Right lobe of liver (tissue), 4 donors: ENCODE results near the gene PTPRM.

Experiments
- POLR2A ChIP-seq: fragments of 450-650 bp; IDR thresholded peaks from one replicate; pipeline ENCODE4 v1.6.1; 2017; ENCODE audit warnings: antibody characterized with exemption, mild to moderate bottlenecking
- TF ChIP-seq, protein P1 (sequence below), 4 donors: fragments of 200-600 bp in 3 of 4; fragments of 450-650 bp in 1 of 4; IDR thresholded peaks; one replicate each; pipeline versions ENCODE4 v1.5.1 to v1.8.0; 2016 to 2022; ENCODE audit warnings: antibody characterized with exemption in 4 of 4, mild to moderate bottlenecking in 2 of 4
- donor health status: DM: no; HTN: no; CAD: no.
- donor health status: DM: no; HTN: no; CAD: no.
- donor health status: DM: no; HTN: yes; CAD: no.

DNA sequence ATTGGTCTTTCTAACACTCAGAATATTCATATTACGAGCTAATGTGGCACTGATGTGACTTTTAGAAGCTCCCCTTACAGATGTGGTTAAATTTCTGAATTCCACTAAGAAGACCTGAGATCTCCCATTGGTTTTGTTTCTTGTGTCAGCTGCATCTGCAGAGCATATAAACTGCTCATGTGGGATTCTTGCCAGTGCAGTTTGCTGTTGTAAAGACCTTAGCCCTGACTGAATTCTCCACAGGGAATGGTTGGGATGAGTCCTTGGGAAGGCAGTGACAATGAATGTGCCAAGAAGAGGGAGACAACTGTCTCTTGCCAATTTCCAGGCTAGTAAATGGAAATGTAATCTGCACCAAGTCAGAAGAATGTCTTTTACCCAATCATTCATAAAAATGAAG lies 94.1 kb downstream of the PTPRM start:
- TF ChIP-seq, protein P1, sequence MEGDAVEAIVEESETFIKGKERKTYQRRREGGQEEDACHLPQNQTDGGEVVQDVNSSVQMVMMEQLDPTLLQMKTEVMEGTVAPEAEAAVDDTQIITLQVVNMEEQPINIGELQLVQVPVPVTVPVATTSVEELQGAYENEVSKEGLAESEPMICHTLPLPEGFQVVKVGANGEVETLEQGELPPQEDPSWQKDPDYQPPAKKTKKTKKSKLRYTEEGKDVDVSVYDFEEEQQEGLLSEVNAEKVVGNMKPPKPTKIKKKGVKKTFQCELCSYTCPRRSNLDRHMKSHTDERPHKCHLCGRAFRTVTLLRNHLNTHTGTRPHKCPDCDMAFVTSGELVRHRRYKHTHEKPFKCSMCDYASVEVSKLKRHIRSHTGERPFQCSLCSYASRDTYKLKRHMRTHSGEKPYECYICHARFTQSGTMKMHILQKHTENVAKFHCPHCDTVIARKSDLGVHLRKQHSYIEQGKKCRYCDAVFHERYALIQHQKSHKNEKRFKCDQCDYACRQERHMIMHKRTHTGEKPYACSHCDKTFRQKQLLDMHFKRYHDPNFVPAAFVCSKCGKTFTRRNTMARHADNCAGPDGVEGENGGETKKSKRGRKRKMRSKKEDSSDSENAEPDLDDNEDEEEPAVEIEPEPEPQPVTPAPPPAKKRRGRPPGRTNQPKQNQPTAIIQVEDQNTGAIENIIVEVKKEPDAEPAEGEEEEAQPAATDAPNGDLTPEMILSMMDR (IDR thresholded peaks at IDR 0.05) = no peak
- no peak for TF ChIP-seq POLR2A
